Measurements from ENCODE around the gene GPR162.

GRCh38 chr12:6830999-6831398 is 9.4 kb downstream of the GPR162 start:
- TF ChIP-seq POLR2A (IDR thresholded peaks at IDR 0.05) (no peak), CTCF (IDR thresholded peaks at IDR 0.05) (no peak)

Data from esophagus squamous epithelium (tissue), 4 donors.